HepG2 (cell line): ENCODE results near the gene LTB4R. TPM values are rescaled to one million over a fixed set of nuclear protein-coding genes. Genes with fewer than 3 reads are reported as not detected.

Experiments used
- ASH2L ChIP-seq: fragments of 300-600, 200-600 bp; sonication (generic); IDR thresholded peaks from 2 replicates; pipeline ENCODE4 v1.7.0; 2017; ENCODE audit warnings: low read depth, mild to moderate bottlenecking, moderate library complexity, mixed read lengths, low read length; ENCODE audit not compliant: insufficient read length
- FOXC1 ChIP-seq: sonication (generic); formaldehyde crosslinking; IDR thresholded peaks from 2 replicates; pipeline ENCODE4 v1.8.0; 2022; ENCODE audit warnings: mild to moderate bottlenecking, missing genetic modification reagents, borderline replicate concordance
- MATR3 ChIP-seq: sonication (generic); formaldehyde crosslinking; IDR thresholded peaks from 2 replicates; pipeline ENCODE4 v1.4.0; 2020; ENCODE audit warnings: missing genetic modification reagents
- MTF1 ChIP-seq: sonication (generic); formaldehyde crosslinking; IDR thresholded peaks from 2 replicates; pipeline ENCODE4 v1.5.0; 2020; ENCODE audit warnings: missing genetic modification reagents
- NFKB2 ChIP-seq: sonication (generic); formaldehyde crosslinking; IDR thresholded peaks from 2 replicates; pipeline ENCODE4 v1.4.0; 2020; ENCODE audit warnings: missing genetic modification reagents, borderline replicate concordance
- SP140L ChIP-seq: sonication (generic); formaldehyde crosslinking; IDR thresholded peaks from 2 replicates; pipeline ENCODE4 v1.4.0; 2020; ENCODE audit warnings: missing genetic modification reagents, borderline replicate concordance
- ZNF34 ChIP-seq: sonication (generic); formaldehyde crosslinking; IDR thresholded peaks from 2 replicates; pipeline ENCODE4 v1.4.0; 2020; ENCODE audit warnings: mild to moderate bottlenecking, missing genetic modification reagents, borderline replicate concordance
- ZNF383 ChIP-seq: sonication (generic); formaldehyde crosslinking; IDR thresholded peaks from 2 replicates; pipeline ENCODE4 v1.4.0; 2020; ENCODE audit warnings: missing genetic modification reagents, mild to moderate bottlenecking, borderline replicate concordance
- ZNF605 ChIP-seq: sonication (generic); formaldehyde crosslinking; IDR thresholded peaks from 2 replicates; pipeline ENCODE4 v1.8.0; 2022; ENCODE audit warnings: mild to moderate bottlenecking, missing genetic modification reagents
- polyA plus RNA-seq, 8 experiments: library from polyadenylated mRNA; depleted of rRNA in 3 of 8; stranded (reverse) in 7 of 8; unstranded in 1 of 8; fragments of >200 nt; fragmentation: Illumina TruSeq in 4 of 8; extraction: Trizol in 4 of 8; gene quantifications; 2 replicates each; pipeline versions ENCODE4 v1.2.1 to v1.2.3, GENCODE V29; 2011 to 2016; ENCODE audit warnings: low read depth in 4 of 8, missing spikeins in 1 of 8, mixed read lengths in 1 of 8; ENCODE audit not compliant: insufficient read depth in 1 of 8
- total RNA-seq, 5 experiments: library from RNA; depleted of rRNA; stranded (reverse); fragments of >200 nt; fragmentation: Illumina TruSeq; extraction: Trizol; gene quantifications; 2 replicates each; pipeline ENCODE4 v1.2.3, GENCODE V29; 2016; ENCODE audit warnings: low read depth in 1 of 5
- TF ChIP-seq, protein P1 (sequence below): sonication (generic); formaldehyde crosslinking; IDR thresholded peaks from 2 replicates; pipeline ENCODE4 v1.5.0; 2020; ENCODE audit warnings: mild to moderate bottlenecking, missing genetic modification reagents, borderline replicate concordance
- TF ChIP-seq, protein P2 (sequence below): IDR thresholded peaks from 2 replicates; pipeline ENCODE4 v1.6.1; 2016; ENCODE audit warnings: low read depth, borderline replicate concordance
- TF ChIP-seq, protein P3 (sequence below): sonication (generic); formaldehyde crosslinking; IDR thresholded peaks from 2 replicates; pipeline ENCODE4 v1.5.0; 2020; ENCODE audit warnings: missing genetic modification reagents
- TF ChIP-seq, protein P4 (sequence below): sonication (generic); formaldehyde crosslinking; IDR thresholded peaks from 2 replicates; pipeline ENCODE4 v1.5.0; 2020; ENCODE audit warnings: mild to moderate bottlenecking, missing genetic modification reagents
- TF ChIP-seq, protein P5 (sequence below): sonication (generic); formaldehyde crosslinking; IDR thresholded peaks from 2 replicates; pipeline ENCODE4 v1.9.0; 2021; ENCODE audit warnings: missing genetic modification reagents, mild to moderate bottlenecking, borderline replicate concordance

The LTB4R gene
- total and polyA plus RNA-seq, 2 of the 13 experiments (the other 11 are each of a cell fraction or from before 2014, with no cell fraction given): 3.2 to 8.2 TPM

DNA sequence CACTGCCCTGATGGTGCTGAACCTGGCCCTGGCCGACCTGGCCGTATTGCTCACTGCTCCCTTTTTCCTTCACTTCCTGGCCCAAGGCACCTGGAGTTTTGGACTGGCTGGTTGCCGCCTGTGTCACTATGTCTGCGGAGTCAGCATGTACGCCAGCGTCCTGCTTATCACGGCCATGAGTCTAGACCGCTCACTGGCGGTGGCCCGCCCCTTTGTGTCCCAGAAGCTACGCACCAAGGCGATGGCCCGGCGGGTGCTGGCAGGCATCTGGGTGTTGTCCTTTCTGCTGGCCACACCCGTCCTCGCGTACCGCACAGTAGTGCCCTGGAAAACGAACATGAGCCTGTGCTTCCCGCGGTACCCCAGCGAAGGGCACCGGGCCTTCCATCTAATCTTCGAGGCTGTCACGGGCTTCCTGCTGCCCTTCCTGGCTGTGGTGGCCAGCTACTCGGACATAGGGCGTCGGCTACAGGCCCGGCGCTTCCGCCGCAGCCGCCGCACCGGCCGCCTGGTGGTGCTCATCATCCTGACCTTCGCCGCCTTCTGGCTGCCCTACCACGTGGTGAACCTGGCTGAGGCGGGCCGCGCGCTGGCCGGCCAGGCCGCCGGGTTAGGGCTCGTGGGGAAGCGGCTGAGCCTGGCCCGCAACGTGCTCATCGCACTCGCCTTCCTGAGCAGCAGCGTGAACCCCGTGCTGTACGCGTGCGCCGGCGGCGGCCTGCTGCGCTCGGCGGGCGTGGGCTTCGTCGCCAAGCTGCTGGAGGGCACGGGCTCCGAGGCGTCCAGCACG is 4.7 kb downstream of the LTB4R start (continued):
- TF ChIP-seq, protein P1, sequence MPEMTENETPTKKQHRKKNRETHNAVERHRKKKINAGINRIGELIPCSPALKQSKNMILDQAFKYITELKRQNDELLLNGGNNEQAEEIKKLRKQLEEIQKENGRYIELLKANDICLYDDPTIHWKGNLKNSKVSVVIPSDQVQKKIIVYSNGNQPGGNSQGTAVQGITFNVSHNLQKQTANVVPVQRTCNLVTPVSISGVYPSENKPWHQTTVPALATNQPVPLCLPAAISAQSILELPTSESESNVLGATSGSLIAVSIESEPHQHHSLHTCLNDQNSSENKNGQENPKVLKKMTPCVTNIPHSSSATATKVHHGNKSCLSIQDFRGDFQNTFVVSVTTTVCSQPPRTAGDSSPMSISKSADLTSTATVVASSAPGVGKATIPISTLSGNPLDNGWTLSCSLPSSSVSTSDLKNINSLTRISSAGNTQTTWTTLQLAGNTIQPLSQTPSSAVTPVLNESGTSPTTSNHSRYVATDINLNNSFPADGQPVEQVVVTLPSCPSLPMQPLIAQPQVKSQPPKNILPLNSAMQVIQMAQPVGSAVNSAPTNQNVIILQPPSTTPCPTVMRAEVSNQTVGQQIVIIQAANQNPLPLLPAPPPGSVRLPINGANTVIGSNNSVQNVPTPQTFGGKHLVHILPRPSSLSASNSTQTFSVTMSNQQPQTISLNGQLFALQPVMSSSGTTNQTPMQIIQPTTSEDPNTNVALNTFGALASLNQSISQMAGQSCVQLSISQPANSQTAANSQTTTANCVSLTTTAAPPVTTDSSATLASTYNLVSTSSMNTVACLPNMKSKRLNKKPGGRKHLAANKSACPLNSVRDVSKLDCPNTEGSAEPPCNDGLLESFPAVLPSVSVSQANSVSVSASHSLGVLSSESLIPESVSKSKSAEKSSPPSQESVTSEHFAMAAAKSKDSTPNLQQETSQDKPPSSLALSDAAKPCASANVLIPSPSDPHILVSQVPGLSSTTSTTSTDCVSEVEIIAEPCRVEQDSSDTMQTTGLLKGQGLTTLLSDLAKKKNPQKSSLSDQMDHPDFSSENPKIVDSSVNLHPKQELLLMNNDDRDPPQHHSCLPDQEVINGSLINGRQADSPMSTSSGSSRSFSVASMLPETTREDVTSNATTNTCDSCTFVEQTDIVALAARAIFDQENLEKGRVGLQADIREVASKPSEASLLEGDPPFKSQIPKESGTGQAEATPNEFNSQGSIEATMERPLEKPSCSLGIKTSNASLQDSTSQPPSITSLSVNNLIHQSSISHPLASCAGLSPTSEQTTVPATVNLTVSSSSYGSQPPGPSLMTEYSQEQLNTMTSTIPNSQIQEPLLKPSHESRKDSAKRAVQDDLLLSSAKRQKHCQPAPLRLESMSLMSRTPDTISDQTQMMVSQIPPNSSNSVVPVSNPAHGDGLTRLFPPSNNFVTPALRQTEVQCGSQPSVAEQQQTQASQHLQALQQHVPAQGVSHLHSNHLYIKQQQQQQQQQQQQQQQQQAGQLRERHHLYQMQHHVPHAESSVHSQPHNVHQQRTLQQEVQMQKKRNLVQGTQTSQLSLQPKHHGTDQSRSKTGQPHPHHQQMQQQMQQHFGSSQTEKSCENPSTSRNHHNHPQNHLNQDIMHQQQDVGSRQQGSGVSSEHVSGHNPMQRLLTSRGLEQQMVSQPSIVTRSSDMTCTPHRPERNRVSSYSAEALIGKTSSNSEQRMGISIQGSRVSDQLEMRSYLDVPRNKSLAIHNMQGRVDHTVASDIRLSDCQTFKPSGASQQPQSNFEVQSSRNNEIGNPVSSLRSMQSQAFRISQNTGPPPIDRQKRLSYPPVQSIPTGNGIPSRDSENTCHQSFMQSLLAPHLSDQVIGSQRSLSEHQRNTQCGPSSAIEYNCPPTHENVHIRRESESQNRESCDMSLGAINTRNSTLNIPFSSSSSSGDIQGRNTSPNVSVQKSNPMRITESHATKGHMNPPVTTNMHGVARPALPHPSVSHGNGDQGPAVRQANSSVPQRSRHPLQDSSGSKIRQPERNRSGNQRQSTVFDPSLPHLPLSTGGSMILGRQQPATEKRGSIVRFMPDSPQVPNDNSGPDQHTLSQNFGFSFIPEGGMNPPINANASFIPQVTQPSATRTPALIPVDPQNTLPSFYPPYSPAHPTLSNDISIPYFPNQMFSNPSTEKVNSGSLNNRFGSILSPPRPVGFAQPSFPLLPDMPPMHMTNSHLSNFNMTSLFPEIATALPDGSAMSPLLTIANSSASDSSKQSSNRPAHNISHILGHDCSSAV (CRISPR knock-in tag): 0 out of 2 replicates have a peak, but pooled peaks have one; percentile 92
- TF ChIP-seq FOXC1 (CRISPR knock-in tag) (no peak), NFKB2 (CRISPR knock-in tag) (peak; percentile 100), ASH2L (no peak), ZNF34 (no peak), MATR3 (no peak), SP140L (no peak; the same call in 1 of the 2 replicates), ZNF383 (CRISPR knock-in tag) (0 out of 2 replicates have a peak, but pooled peaks have one; percentile 77), MTF1 (peak; percentile 97), ZNF605 (CRISPR knock-in tag) (peak; percentile 92)
- TF ChIP-seq, protein P2, sequence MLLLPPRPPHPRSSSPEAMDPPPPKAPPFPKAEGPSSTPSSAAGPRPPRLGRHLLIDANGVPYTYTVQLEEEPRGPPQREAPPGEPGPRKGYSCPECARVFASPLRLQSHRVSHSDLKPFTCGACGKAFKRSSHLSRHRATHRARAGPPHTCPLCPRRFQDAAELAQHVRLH (CRISPR knock-in tag): peak; percentile 99
- TF ChIP-seq, protein P3, sequence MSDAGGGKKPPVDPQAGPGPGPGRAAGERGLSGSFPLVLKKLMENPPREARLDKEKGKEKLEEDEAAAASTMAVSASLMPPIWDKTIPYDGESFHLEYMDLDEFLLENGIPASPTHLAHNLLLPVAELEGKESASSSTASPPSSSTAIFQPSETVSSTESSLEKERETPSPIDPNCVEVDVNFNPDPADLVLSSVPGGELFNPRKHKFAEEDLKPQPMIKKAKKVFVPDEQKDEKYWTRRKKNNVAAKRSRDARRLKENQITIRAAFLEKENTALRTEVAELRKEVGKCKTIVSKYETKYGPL (CRISPR knock-in tag): peak; percentile 90; the same call in 1 of the 2 replicates
- TF ChIP-seq, protein P4, sequence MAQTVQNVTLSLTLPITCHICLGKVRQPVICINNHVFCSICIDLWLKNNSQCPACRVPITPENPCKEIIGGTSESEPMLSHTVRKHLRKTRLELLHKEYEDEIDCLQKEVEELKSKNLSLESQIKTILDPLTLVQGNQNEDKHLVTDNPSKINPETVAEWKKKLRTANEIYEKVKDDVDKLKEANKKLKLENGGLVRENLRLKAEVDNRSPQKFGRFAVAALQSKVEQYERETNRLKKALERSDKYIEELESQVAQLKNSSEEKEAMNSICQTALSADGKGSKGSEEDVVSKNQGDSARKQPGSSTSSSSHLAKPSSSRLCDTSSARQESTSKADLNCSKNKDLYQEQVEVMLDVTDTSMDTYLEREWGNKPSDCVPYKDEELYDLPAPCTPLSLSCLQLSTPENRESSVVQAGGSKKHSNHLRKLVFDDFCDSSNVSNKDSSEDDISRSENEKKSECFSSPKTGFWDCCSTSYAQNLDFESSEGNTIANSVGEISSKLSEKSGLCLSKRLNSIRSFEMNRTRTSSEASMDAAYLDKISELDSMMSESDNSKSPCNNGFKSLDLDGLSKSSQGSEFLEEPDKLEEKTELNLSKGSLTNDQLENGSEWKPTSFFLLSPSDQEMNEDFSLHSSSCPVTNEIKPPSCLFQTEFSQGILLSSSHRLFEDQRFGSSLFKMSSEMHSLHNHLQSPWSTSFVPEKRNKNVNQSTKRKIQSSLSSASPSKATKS: no peak
- TF ChIP-seq, protein P5, sequence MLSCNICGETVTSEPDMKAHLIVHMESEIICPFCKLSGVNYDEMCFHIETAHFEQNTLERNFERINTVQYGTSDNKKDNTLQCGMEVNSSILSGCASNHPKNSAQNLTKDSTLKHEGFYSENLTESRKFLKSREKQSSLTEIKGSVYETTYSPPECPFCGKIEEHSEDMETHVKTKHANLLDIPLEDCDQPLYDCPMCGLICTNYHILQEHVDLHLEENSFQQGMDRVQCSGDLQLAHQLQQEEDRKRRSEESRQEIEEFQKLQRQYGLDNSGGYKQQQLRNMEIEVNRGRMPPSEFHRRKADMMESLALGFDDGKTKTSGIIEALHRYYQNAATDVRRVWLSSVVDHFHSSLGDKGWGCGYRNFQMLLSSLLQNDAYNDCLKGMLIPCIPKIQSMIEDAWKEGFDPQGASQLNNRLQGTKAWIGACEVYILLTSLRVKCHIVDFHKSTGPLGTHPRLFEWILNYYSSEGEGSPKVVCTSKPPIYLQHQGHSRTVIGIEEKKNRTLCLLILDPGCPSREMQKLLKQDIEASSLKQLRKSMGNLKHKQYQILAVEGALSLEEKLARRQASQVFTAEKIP (CRISPR knock-in tag): no peak
